Hematopoietic multipotent progenitor cell treated with erythropoietin and hydrocortisone succinate and interleukin-3 and kit ligand, for 8 days (in vitro differentiated cells): Measurements from ENCODE around the gene PCBP3.

Experiments used
- DNase-seq: peaks from one replicate; pipeline ENCODE4 v3.0.0-alpha.2; 2015

PCBP3 gene

DNA sequence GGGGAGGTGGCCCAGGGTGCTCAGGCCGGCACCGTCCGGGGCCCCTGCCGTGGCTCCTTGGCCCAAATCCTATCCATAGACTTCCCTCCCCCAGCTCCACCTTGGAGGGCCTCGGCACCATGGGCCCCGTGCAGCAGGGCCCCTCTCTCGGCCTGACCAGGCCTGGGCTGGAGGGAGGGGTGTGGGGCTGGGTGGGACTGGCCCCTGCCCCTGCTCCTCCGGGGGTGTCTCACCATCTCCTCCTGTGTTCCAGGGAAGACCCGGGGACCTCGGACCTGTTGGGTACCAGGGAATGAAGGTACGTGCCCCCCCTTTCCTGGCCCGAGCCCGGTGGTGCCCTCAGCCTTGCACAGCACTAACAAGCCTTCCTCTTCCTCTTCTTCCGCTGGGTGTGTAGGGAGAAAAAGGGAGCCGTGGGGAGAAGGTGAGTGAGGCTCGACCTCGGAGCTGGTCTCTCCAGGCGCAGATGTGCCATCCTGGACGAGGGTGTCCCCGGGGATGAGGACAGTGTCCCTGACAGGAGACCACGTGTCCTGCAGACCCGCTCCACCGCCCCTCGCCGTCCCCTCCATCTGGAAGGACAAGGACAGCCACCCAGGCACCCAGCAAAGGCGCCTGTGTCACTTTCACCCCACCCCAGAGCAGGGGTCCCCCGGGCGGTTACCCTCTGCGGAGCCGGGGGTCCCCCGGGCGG, 346.0 kb downstream of the PCBP3 start:
- no peak for DNase-seq

DNA sequence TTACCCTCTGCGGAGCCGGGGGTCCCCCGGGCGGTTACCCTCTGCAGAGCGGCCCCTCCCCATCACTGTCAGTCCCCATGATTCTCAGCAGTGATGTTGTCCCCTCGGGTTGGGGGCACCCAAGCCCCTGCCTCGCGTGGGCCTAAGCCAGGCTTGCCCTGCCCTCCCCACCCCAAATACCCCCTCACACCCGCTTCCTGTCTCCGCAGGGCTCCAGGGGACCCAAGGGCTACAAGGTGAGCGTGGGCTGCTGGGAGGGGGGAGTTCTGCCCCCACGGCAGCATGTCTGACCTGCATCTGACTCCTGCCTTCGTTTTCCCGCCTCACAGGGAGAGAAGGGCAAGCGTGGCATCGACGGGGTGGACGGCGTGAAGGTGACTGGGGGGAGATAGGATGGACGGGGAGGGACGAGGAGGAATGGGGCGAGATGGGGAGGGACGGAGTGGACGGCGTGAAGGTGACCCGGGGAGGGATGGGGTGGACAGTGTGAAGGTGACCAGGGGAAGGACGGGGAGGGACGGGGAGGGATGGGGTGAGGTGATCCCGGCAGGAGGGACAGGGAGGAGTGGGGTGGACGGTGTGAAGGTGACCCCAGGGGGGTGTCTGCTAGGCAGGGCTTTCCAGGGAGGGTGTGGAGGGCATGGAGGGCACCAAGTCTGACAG, 346.7 kb downstream of the PCBP3 start:
- no peak for DNase-seq

DNA sequence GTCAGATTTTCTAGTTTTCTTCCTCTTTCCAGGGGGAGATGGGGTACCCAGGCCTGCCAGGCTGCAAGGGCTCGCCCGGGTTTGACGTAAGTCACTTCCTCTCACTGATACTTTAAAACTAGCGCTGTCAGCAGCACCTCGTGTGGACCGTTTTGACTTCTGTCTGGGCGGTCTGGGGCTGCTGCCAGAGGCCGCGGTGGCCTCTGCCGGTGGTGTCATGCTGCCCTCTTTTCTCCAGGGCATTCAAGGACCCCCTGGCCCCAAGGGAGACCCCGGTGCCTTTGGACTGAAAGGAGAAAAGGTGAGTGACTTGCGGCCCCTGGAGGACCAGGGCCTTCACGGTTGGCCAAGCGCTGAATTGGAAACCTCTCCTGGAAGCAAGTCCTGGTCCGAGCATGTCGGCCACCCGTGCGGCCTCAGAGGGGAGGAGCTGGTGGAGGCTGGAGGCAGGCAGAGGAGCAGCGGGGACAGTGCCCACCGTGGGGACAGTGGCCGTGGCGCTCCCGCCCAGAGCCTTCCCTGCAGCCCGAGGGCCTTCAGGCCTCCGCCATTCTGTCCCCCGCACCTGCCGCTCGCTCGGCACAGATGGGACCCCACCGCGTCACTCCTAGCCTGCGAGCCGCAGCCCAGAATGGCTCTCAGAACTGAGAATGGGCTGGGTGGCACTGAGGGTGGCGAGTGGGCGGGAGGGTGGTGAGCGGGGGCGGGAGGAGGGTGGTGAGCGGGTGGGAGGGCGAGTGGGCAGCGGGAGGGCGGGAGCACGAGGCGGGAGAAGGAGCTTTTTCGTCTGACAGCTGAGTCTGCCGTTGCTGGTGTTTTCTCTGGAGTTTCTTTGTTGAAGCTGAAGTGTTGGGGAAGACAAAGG, 347.4 kb downstream of the PCBP3 start:
- no peak for DNase-seq

DNA sequence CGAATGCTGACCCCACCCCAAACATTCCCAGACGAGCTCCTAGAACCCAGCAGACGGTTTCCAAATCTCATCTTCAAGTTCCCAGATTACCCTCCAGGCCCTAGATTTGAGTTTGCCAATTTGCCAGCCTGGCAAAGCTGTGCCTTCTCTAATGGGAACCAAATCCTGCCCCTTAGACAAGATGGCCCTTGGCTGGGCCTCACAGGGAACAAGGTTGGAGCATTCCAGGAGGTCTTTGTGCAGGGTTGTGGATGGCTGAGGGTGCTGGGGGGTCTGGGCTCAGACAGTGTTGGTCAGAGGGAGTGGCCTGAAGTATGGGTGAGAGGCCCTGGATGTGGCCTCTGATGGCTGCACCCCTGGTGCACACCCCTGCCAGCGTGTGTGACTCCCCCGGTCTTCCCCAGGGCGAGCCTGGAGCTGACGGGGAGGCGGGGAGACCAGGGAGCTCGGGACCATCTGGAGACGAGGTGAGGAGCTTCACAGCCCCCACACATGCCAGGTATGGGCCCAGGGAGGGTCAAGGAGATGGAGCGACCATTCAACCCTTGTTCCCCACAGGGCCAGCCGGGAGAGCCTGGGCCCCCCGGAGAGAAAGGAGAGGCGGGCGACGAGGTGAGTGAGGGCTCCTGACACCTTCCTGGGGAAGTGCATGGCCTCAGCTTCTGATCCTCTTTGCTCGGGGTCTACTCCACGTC, 348.2 kb downstream of the PCBP3 start:
- DNase-seq: no peak
